H1 (cell line): Measurements from ENCODE around the gene IGSF9. TPM values are rescaled to one million over a fixed set of nuclear protein-coding genes. Genes with fewer than 3 reads are reported as not detected.

Experiments used
- CTCF ChIA-PET: fragments of 300-600 bp; sonication (Branson Sonifier 250); formaldehyde crosslinking; loops from one replicate; lab custom pipeline; 2021; ENCODE audit not compliant: partially characterized antibody; lab: Charles Lee
- POLR2A ChIA-PET: fragments of 300-600 bp; sonication (Branson Sonifier 250); formaldehyde crosslinking; loops from one replicate; lab custom pipeline; 2021; ENCODE audit warnings: inconsistent platforms; ENCODE audit not compliant: partially characterized antibody; lab: Charles Lee
- DNase-seq, 2 experiments: peaks; one replicate each; pipeline versions ENCODE4 v3.0.0 to v3.0.0-alpha.2; 2010 to 2022; ENCODE audit warnings: low spot score in 2 of 2, low read depth in 1 of 2, mixed read lengths in 1 of 2
- FAIRE-seq: peaks from 2 replicates; lab custom pipeline; 2011; peaks lifted over from hg19 to GRCh38; lab: Jason Lieb, UNC
- H2AFZ ChIP-seq: 2 replicates; pipeline ENCODE4 v1.8.1; 2012; ENCODE audit warnings: low read length, inconsistent platforms
- H2AK5ac ChIP-seq: 2 replicates; pipeline ENCODE4 v1.6.1; 2013; ENCODE audit warnings: low read depth, low read length
- H2BK120ac ChIP-seq: replicated peaks from 2 replicates; pipeline ENCODE3; 2013; ENCODE audit warnings: low read depth, low read length, inconsistent platforms
- H2BK12ac ChIP-seq: 2 replicates; pipeline ENCODE4 v1.6.1; 2013; ENCODE audit warnings: low read depth, low read length
- H2BK15ac ChIP-seq: 2 replicates; pipeline ENCODE4 v1.6.1; 2013; ENCODE audit warnings: low read length
- H2BK20ac ChIP-seq: 2 replicates; pipeline ENCODE4 v1.6.1; 2013; ENCODE audit warnings: low read length
- H2BK5ac ChIP-seq: 2 replicates; pipeline ENCODE4 v1.6.1; 2013; ENCODE audit warnings: low read depth, low read length
- H3K14ac ChIP-seq: 2 replicates; pipeline ENCODE4 v1.6.1; 2013; ENCODE audit warnings: inconsistent platforms; ENCODE audit not compliant: insufficient read length
- H3K18ac ChIP-seq: 2 replicates; pipeline ENCODE4 v1.6.1; 2013; ENCODE audit warnings: low read length; ENCODE audit errors: extremely low read depth
- H3K23ac ChIP-seq: 2 replicates; pipeline ENCODE4 v1.6.1; 2013; ENCODE audit warnings: inconsistent platforms; ENCODE audit not compliant: insufficient read length
- H3K23me2 ChIP-seq: 2 replicates; pipeline ENCODE4 v1.6.1; 2013; ENCODE audit warnings: low read depth, low read length
- H3K27ac ChIP-seq: 2 replicates; pipeline ENCODE4 v1.6.1; 2011; ENCODE audit warnings: low read depth, low read length, inconsistent platforms
- H3K27me3 ChIP-seq, 4 experiments: replicated peaks in 1 of 4; 1 replicate in 1 of 4; 2 replicates in 3 of 4; pipeline versions ENCODE4 v1.6.1 to v1.8.1; 2011 to 2013; ENCODE audit warnings: low read length in 3 of 4, mild to moderate bottlenecking in 3 of 4, inconsistent platforms in 2 of 4, mixed read lengths in 2 of 4, moderate library complexity in 1 of 4; ENCODE audit not compliant: control insufficient read depth in 3 of 4, insufficient read depth in 3 of 4; ENCODE audit errors: extremely low read depth in 1 of 4
- H3K36me3 ChIP-seq, 4 experiments: 2 replicates each; pipeline versions ENCODE4 v1.6.1 to v1.8.1; 2011 to 2013; ENCODE audit warnings: mild to moderate bottlenecking in 4 of 4, low read length in 3 of 4, moderate library complexity in 2 of 4, control low read depth in 1 of 4, inconsistent platforms in 1 of 4; ENCODE audit not compliant: insufficient read depth in 4 of 4, control insufficient read depth in 2 of 4
- H3K4ac ChIP-seq: replicated peaks from 2 replicates; pipeline ENCODE3; 2013; ENCODE audit warnings: low read length, low read depth, mixed read lengths, inconsistent platforms; ENCODE audit not compliant: insufficient read length
- H3K4me1 ChIP-seq, 4 experiments: replicated peaks in 1 of 4; 1 replicate in 1 of 4; 2 replicates in 3 of 4; pipeline versions ENCODE4 v1.6.1 to v1.8.1; 2011 to 2013; ENCODE audit warnings: low read length in 3 of 4, inconsistent platforms in 2 of 4, mixed read lengths in 1 of 4; ENCODE audit not compliant: insufficient read depth in 4 of 4, control insufficient read depth in 3 of 4
- H3K4me2 ChIP-seq, 2 experiments: 2 replicates each; pipeline versions ENCODE4 v1.6.1 to v1.8.1; 2011 to 2013; ENCODE audit warnings: low read depth in 2 of 2, low read length in 2 of 2, control low read depth in 1 of 2, inconsistent platforms in 1 of 2, mild to moderate bottlenecking in 1 of 2; ENCODE audit not compliant: insufficient read depth in 1 of 2
- H3K4me3 ChIP-seq, 4 experiments: fragments of 200-600, 300-600 bp in 1 of 4; sonication (generic), shearing (Covaris generic), sonication (Bioruptor Twin) in 1 of 4; 2 replicates each; pipeline versions ENCODE4 v1.5.1 to v1.8.1; 2011 to 2016; ENCODE audit warnings: low read length in 4 of 4, low read depth in 3 of 4, control low read depth in 2 of 4, inconsistent platforms in 2 of 4, mild to moderate bottlenecking in 2 of 4, mixed read lengths in 1 of 4, moderate library complexity in 1 of 4; ENCODE audit not compliant: insufficient read depth in 2 of 4; ENCODE audit errors: extremely low read depth in 1 of 4
- H3K56ac ChIP-seq: replicated peaks from 2 replicates; pipeline ENCODE3; 2013; ENCODE audit warnings: low read depth, mild to moderate bottlenecking, mixed read lengths, low read length, inconsistent platforms; ENCODE audit not compliant: insufficient read length
- H3K79me1 ChIP-seq: 2 replicates; pipeline ENCODE4 v1.6.1; 2013; ENCODE audit warnings: low read depth, low read length, control low read depth
- H3K79me2 ChIP-seq, 2 experiments: 2 replicates each; pipeline versions ENCODE4 v1.6.1 to v1.8.1; 2012 to 2013; ENCODE audit warnings: low read length in 2 of 2, mild to moderate bottlenecking in 2 of 2, inconsistent platforms in 1 of 2; ENCODE audit not compliant: insufficient read depth in 2 of 2, control insufficient read depth in 1 of 2
- H3K9ac ChIP-seq, 4 experiments: replicated peaks in 1 of 4; 1 replicate in 1 of 4; 2 replicates in 3 of 4; pipeline versions ENCODE4 v1.6.1 to v1.8.1; 2011 to 2013; ENCODE audit warnings: low read depth in 3 of 4, low read length in 3 of 4, control low read depth in 2 of 4, mild to moderate bottlenecking in 2 of 4, moderate library complexity in 2 of 4, inconsistent platforms in 1 of 4; ENCODE audit errors: extremely low read depth in 1 of 4
- H3K9me3 ChIP-seq, 2 experiments: 2 replicates each; pipeline versions ENCODE4 v1.6.1 to v1.8.1; 2012 to 2013; ENCODE audit warnings: mild to moderate bottlenecking in 2 of 2, moderate library complexity in 2 of 2, control low read depth in 1 of 2, inconsistent platforms in 1 of 2, low read depth in 1 of 2, low read length in 1 of 2, mixed read lengths in 1 of 2; ENCODE audit not compliant: insufficient read depth in 2 of 2
- H4K20me1 ChIP-seq, 2 experiments: replicated peaks in 1 of 2; 2 replicates each; pipeline versions ENCODE3 to v1.8.1; 2011 to 2013; ENCODE audit warnings: inconsistent platforms in 2 of 2, low read length in 2 of 2, mild to moderate bottlenecking in 1 of 2; ENCODE audit not compliant: insufficient read depth in 2 of 2, control insufficient read depth in 1 of 2
- H4K5ac ChIP-seq: 2 replicates; pipeline ENCODE4 v1.6.1; 2013; ENCODE audit warnings: low read length, low read depth, mixed read lengths, inconsistent platforms; ENCODE audit not compliant: insufficient read length
- H4K8ac ChIP-seq: 2 replicates; pipeline ENCODE4 v1.8.0; 2013; ENCODE audit warnings: mild to moderate bottlenecking, moderate library complexity, low read length, inconsistent platforms; ENCODE audit not compliant: insufficient read depth; ENCODE audit errors: extremely low read depth
- H4K91ac ChIP-seq: replicated peaks from 2 replicates; pipeline ENCODE3; 2013; ENCODE audit warnings: low read length, mixed read lengths, inconsistent platforms; ENCODE audit not compliant: insufficient read length
- ASH2L ChIP-seq: fragments of 200-600, 300-600 bp; sonication (generic); IDR thresholded peaks from one replicate; pipeline ENCODE4 v1.7.1; 2017; ENCODE audit warnings: low read length
- EZH2 ChIP-seq: fragments of 200-600 bp; sonication (generic); IDR thresholded peaks from 2 replicates; pipeline ENCODE4 v1.7.1; 2012; ENCODE audit warnings: low read depth, mild to moderate bottlenecking, moderate library complexity, low read length, inconsistent platforms; ENCODE audit not compliant: severe bottlenecking
- GTF2F1 ChIP-seq: IDR thresholded peaks from 2 replicates; pipeline ENCODE4 v1.6.1; 2012; ENCODE audit warnings: low read depth, low read length, improper control_type of control experiment, borderline replicate concordance
- HDAC2 ChIP-seq, 2 experiments: fragments of 300-600 bp in 1 of 2; sonication (generic) in 1 of 2; IDR thresholded peaks; 2 replicates each; pipeline ENCODE4 v1.6.1; 2011 to 2012; ENCODE audit warnings: low read depth in 2 of 2, low read length in 2 of 2, mild to moderate bottlenecking in 2 of 2, moderate library complexity in 2 of 2, borderline replicate concordance in 1 of 2, inconsistent platforms in 1 of 2
- JUN ChIP-seq: IDR thresholded peaks from 2 replicates; pipeline ENCODE4 v1.6.1; 2011; ENCODE audit warnings: low read depth, mild to moderate bottlenecking, improper control_type of control experiment, low read length
- JUND ChIP-seq: IDR thresholded peaks from 2 replicates; pipeline ENCODE4 v1.6.1; 2011; ENCODE audit warnings: mild to moderate bottlenecking, improper control_type of control experiment, low read length
- POLR2AphosphoS5 ChIP-seq: IDR thresholded peaks from 2 replicates; pipeline ENCODE4 v1.6.1; 2011; ENCODE audit warnings: low read depth, low read length
- RAD21 ChIP-seq, 2 experiments: IDR thresholded peaks in 1 of 2; conservative IDR thresholded peaks in 1 of 2; 2 replicates each; pipeline ENCODE4 v1.6.1; 2011; ENCODE audit warnings: low read depth in 2 of 2, low read length in 2 of 2, improper control_type of control experiment in 1 of 2, inconsistent platforms in 1 of 2, mild to moderate bottlenecking in 1 of 2, moderate library complexity in 1 of 2
- SAP30 ChIP-seq: fragments of 300-600 bp; sonication (generic); IDR thresholded peaks from 2 replicates; pipeline ENCODE4 v1.7.1; 2012; ENCODE audit warnings: low read length, moderate library complexity, mild to moderate bottlenecking, inconsistent platforms; ENCODE audit not compliant: insufficient read depth, insufficient replicate concordance
- SP2 ChIP-seq: IDR thresholded peaks from 2 replicates; pipeline ENCODE4 v1.6.1; 2012; ENCODE audit warnings: mild to moderate bottlenecking, low read length, inconsistent platforms
- TAF7 ChIP-seq: optimal IDR thresholded peaks from 2 replicates; pipeline ENCODE3; 2011; ENCODE audit warnings: low read depth, mild to moderate bottlenecking, inconsistent platforms, low read length, moderate library complexity, borderline replicate concordance
- TBP ChIP-seq: IDR thresholded peaks from 2 replicates; pipeline ENCODE4 v1.6.1; 2011; ENCODE audit warnings: low read depth, low read length, improper control_type of control experiment
- WGBS, 2 experiments: shearing (Covaris generic) in 1 of 2; methylation state at CpG; one replicate each; pipeline versions ENCODE4 v1.1.6 to v1.1.7; 2013 to 2015; ENCODE audit warnings: low lambda C conversion rate in 2 of 2, mixed read lengths in 2 of 2, inconsistent platforms in 1 of 2, low coverage in 1 of 2, missing lambda C conversion rate in 1 of 2; ENCODE audit not compliant: insufficient replicate concordance in 2 of 2, insufficient coverage in 1 of 2, insufficient read length in 1 of 2; ENCODE audit errors: extremely low coverage in 1 of 2, missing lambda C conversion rate in 1 of 2; 5-methylcytosine and 5-hydroxymethylcytosine counted together
- polyA plus RNA-seq, 7 experiments: library from polyadenylated mRNA; depleted of rRNA in 3 of 7; stranded (reverse) in 5 of 7; unstranded in 2 of 7; fragments of >200 nt in 5 of 7; fragments of 200-250 nt in 2 of 7; gene quantifications; 1 replicate in 5 of 7; 2 replicates in 1 of 7; 4 replicates in 1 of 7; pipeline versions ENCODE4 v1.2.1 to v1.2.3, GENCODE V29; 2011 to 2013; ENCODE audit warnings: missing spikeins in 2 of 7, mixed read lengths in 2 of 7
- total RNA-seq: library from RNA; stranded (reverse); fragmentation: NEBNext Ultra II Directional; extraction: Animal tissue kit (Norgen Biotek cat#: 25700); gene quantifications from 2 replicates; pipeline ENCODE4 v1.2.1, GENCODE V29; 2021

The IGSF9 gene
- total and polyA plus RNA-seq, 2 of the 8 experiments (the other 6 are each of a cell fraction or from before 2014, with no cell fraction given): 10.9 to 28.1 TPM

DNA sequence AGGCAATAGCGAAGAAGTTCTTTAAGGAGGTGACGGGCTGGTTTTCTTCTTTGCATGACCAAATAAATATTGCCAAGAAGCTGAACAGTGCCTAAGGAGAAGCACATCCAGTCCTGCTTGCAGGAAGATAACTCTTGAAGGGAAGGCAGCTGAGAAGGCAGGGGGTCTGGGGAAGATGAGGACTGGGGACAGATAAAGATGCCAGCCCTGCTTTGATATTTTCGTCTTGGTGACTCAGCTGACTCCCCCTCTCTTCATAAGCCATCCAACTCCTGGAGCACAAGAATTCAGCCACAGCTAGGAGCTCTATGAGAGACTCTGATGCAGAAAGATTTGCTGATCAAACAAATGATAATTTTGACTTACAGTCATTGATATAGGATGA is 48.9 kb downstream of the IGSF9 start:
- Histone ChIP-seq H3K56ac (no peak overlapping the region), H3K27ac (no peak overlapping the region), H4K91ac (no peak overlapping the region), H2BK20ac (no peak overlapping the region), H3K79me1 (no peaks in the 10 kb centered on the region), H3K4me3 (no peak overlapping the region), H3K18ac (no peak overlapping the region), H3K79me2 (no peaks in the 10 kb centered on the region), H3K4me1 (peaks cover 6 to 12% (median 7%) of the 10 kb centered on the region in 4 experiments), H3K14ac (no peak overlapping the region), H4K8ac (no peak overlapping the region), H3K4ac (no peak overlapping the region), H3K27me3 (peaks cover 1 to 9% (median 7%) of the 10 kb centered on the region in 4 experiments; a peak in 5 of 7 replicates), H4K5ac (no peak overlapping the region), H3K9ac (no peak overlapping the region), H3K9me3 (no peaks in the 10 kb centered on the region), H2BK12ac (no peak overlapping the region), H2BK15ac (no peak overlapping the region), H2BK5ac (no peak overlapping the region), H2AFZ (no peak overlapping the region), H2AK5ac (no peak overlapping the region), H3K36me3 (no peaks in the 10 kb centered on the region), H3K4me2 (no peak overlapping the region), H2BK120ac (no peak overlapping the region), H3K23me2 (peaks cover 3% of the 10 kb centered on the region; the same call in 1 of the 2 replicates), H4K20me1 (no peaks in the 10 kb centered on the region), H3K23ac (no peak overlapping the region)
- WGBS, 2 experiments: 75% methylated on average over 3 of the region's 3 CpGs; no CpG with 5 or more reads in 1 of the 2 experiments
- CTCF ChIA-PET: interaction anchor here (1.0 to 20.8 kb wide), 5 partner anchors 40 to 110 kb away, joined by 3 to 645 read pairs (median 107); partner anchors contain the start of genes FCRL6 and SLAMF8
- FAIRE-seq: no peak
- DNase-seq: no peak
- POLR2A ChIA-PET: interaction anchor here (1.5 kb wide), 1 partner anchor 27 kb away, joined by 4 read pairs; no protein-coding TSS in a partner anchor
- TF ChIP-seq SAP30: no peak
- no peak for TF ChIP-seq SP2
- no peak for TF ChIP-seq JUN
- no peak for TF ChIP-seq POLR2AphosphoS5
- TF ChIP-seq JUND: no peak
- TF ChIP-seq TBP: no peak
- no peak for TF ChIP-seq ASH2L
- TF ChIP-seq GTF2F1: no peak
- no peak for TF ChIP-seq TAF7
- TF ChIP-seq EZH2: no peak
- no peak for TF ChIP-seq RAD21 (IDR thresholded peaks at IDR 0.05 in 1 of 2, conservative IDR thresholded peaks at IDR 0.05 in 1 of 2; ENCODE audit: low read depth in 2 of 2, low read length in 2 of 2)
- no peak for TF ChIP-seq HDAC2 (IDR thresholded peaks at IDR 0.05; ENCODE audit: borderline replicate concordance in 1 of 2, low read depth in 2 of 2, low read length in 2 of 2)
